WTC11 (cell line): ENCODE results near the gene PTPA. TPM values are rescaled to one million over a fixed set of nuclear protein-coding genes. Genes with fewer than 3 reads are reported as not detected.

Source experiments
- ATAC-seq: fragments of 200-7000 bp; cut with Tn5 transposase; 2 replicates; pipeline ENCODE4 v1.10.0; 2021; ENCODE audit warnings: mild to moderate bottlenecking, moderate library complexity
- CTCF ChIA-PET: fragments of 300-600 bp; sonication (Branson Sonifier 250); formaldehyde crosslinking; loops from one replicate; lab custom pipeline; 2021; ENCODE audit warnings: antibody characterized with exemption; lab: Charles Lee
- POLR2A ChIA-PET: fragments of 350-600 bp; sonication (Branson Sonifier 250); formaldehyde crosslinking; loops from one replicate; lab custom pipeline; 2021; ENCODE audit warnings: antibody characterized with exemption; lab: Charles Lee
- DNase-seq: peaks from one replicate; pipeline ENCODE4 v3.0.0; 2021; ENCODE audit warnings: low spot score
- H3K27ac Mint-ChIP-seq: 2 replicates; pipeline ENCODE4 v1.8.0; 2021; ENCODE audit warnings: mixed read lengths
- H3K27me3 Mint-ChIP-seq: 2 replicates; pipeline ENCODE4 v1.8.0; 2021; ENCODE audit warnings: low read depth, mild to moderate bottlenecking, moderate library complexity, mixed read lengths
- H3K36me3 Mint-ChIP-seq: 2 replicates; pipeline ENCODE4 v1.8.0; 2021; ENCODE audit warnings: mixed read lengths
- H3K4me1 Mint-ChIP-seq: 2 replicates; pipeline ENCODE4 v1.8.0; 2022; ENCODE audit warnings: mixed read lengths
- H3K4me3 Mint-ChIP-seq: 2 replicates; pipeline ENCODE4 v1.8.0; 2021; ENCODE audit warnings: mild to moderate bottlenecking, moderate library complexity, mixed read lengths
- H3K9me3 Mint-ChIP-seq: 2 replicates; pipeline ENCODE4 v1.8.0; 2021; ENCODE audit warnings: mixed read lengths
- ATF1 ChIP-seq: sonication (generic); formaldehyde crosslinking; IDR thresholded peaks from 2 replicates; pipeline ENCODE4 v1.8.1; 2023; ENCODE audit warnings: mild to moderate bottlenecking, moderate library complexity, missing genetic modification reagents
- CTCF ChIP-seq: fragments of 200-600 bp; IDR thresholded peaks from 2 replicates; pipeline ENCODE4 v1.8.0; 2022; ENCODE audit warnings: antibody characterized with exemption
- ETV6 ChIP-seq: sonication (generic); formaldehyde crosslinking; IDR thresholded peaks from 2 replicates; pipeline ENCODE4 v1.8.1; 2022; ENCODE audit warnings: mild to moderate bottlenecking, missing genetic modification reagents
- FOXJ3 ChIP-seq: sonication (generic); formaldehyde crosslinking; IDR thresholded peaks from 2 replicates; pipeline ENCODE4 v1.9.0; 2021; ENCODE audit warnings: missing genetic modification reagents, mild to moderate bottlenecking, borderline replicate concordance
- MAX ChIP-seq: sonication (generic); formaldehyde crosslinking; IDR thresholded peaks from 2 replicates; pipeline ENCODE4 v1.8.0; 2022; ENCODE audit warnings: mild to moderate bottlenecking, missing genetic modification reagents
- MXD4 ChIP-seq: fragments of 250-450 bp; sonication (Bioruptor Pico); IDR thresholded peaks from 2 replicates; pipeline ENCODE4 v1.8.0; 2021; ENCODE audit warnings: mild to moderate bottlenecking, moderate library complexity, borderline replicate concordance
- PRDM15 ChIP-seq: sonication (generic); formaldehyde crosslinking; IDR thresholded peaks from 2 replicates; pipeline ENCODE4 v1.8.0; 2022; ENCODE audit warnings: missing genetic modification reagents
- SP1 ChIP-seq: sonication (generic); formaldehyde crosslinking; conservative IDR thresholded peaks from 2 replicates; pipeline ENCODE4 v1.8.1; 2022; ENCODE audit warnings: missing genetic modification reagents
- TEAD4 ChIP-seq: sonication (generic); formaldehyde crosslinking; IDR thresholded peaks from 2 replicates; pipeline ENCODE4 v1.8.0; 2022; ENCODE audit warnings: mild to moderate bottlenecking, missing genetic modification reagents
- ZNF232 ChIP-seq: sonication (generic); formaldehyde crosslinking; IDR thresholded peaks from 2 replicates; pipeline ENCODE4 v1.8.0; 2022; ENCODE audit warnings: mild to moderate bottlenecking, missing genetic modification reagents
- ZNF317 ChIP-seq: sonication (generic); formaldehyde crosslinking; IDR thresholded peaks from 2 replicates; pipeline ENCODE4 v1.8.1; 2023; ENCODE audit warnings: low read depth, mild to moderate bottlenecking, moderate library complexity, missing genetic modification reagents, borderline replicate concordance
- total RNA-seq: library from RNA; stranded (reverse); gene quantifications from 3 replicates; pipeline ENCODE4 v1.2.3, GENCODE V29; 2021
- TF ChIP-seq, protein P1 (sequence below): sonication (generic); formaldehyde crosslinking; IDR thresholded peaks from 2 replicates; pipeline ENCODE4 v1.8.0; 2023; ENCODE audit warnings: mild to moderate bottlenecking, missing genetic modification reagents
- TF ChIP-seq, protein P2 (sequence below): sonication (generic); formaldehyde crosslinking; IDR thresholded peaks from 2 replicates; pipeline ENCODE4 v1.8.1; 2023; ENCODE audit warnings: mild to moderate bottlenecking, missing genetic modification reagents, borderline replicate concordance

Gene PTPA
- total RNA-seq, 1 experiment from 2014 or later, result 186 TPM

- TF ChIP-seq, protein P1, sequence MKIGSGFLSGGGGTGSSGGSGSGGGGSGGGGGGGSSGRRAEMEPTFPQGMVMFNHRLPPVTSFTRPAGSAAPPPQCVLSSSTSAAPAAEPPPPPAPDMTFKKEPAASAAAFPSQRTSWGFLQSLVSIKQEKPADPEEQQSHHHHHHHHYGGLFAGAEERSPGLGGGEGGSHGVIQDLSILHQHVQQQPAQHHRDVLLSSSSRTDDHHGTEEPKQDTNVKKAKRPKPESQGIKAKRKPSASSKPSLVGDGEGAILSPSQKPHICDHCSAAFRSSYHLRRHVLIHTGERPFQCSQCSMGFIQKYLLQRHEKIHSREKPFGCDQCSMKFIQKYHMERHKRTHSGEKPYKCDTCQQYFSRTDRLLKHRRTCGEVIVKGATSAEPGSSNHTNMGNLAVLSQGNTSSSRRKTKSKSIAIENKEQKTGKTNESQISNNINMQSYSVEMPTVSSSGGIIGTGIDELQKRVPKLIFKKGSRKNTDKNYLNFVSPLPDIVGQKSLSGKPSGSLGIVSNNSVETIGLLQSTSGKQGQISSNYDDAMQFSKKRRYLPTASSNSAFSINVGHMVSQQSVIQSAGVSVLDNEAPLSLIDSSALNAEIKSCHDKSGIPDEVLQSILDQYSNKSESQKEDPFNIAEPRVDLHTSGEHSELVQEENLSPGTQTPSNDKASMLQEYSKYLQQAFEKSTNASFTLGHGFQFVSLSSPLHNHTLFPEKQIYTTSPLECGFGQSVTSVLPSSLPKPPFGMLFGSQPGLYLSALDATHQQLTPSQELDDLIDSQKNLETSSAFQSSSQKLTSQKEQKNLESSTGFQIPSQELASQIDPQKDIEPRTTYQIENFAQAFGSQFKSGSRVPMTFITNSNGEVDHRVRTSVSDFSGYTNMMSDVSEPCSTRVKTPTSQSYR (CRISPR knock-in tag), result no peak
- TF ChIP-seq TEAD4, result no peak
- TF ChIP-seq MXD4 (CRISPR knock-in tag), result no peak
- TF ChIP-seq ATF1 (CRISPR knock-in tag), result no peak
- no peak for TF ChIP-seq ZNF317 (CRISPR knock-in tag)
- no peak for TF ChIP-seq PRDM15
Observed at GRCh38 chr9:129142138-129142935, 31.1 kb downstream of the PTPA start (continued).

DNA sequence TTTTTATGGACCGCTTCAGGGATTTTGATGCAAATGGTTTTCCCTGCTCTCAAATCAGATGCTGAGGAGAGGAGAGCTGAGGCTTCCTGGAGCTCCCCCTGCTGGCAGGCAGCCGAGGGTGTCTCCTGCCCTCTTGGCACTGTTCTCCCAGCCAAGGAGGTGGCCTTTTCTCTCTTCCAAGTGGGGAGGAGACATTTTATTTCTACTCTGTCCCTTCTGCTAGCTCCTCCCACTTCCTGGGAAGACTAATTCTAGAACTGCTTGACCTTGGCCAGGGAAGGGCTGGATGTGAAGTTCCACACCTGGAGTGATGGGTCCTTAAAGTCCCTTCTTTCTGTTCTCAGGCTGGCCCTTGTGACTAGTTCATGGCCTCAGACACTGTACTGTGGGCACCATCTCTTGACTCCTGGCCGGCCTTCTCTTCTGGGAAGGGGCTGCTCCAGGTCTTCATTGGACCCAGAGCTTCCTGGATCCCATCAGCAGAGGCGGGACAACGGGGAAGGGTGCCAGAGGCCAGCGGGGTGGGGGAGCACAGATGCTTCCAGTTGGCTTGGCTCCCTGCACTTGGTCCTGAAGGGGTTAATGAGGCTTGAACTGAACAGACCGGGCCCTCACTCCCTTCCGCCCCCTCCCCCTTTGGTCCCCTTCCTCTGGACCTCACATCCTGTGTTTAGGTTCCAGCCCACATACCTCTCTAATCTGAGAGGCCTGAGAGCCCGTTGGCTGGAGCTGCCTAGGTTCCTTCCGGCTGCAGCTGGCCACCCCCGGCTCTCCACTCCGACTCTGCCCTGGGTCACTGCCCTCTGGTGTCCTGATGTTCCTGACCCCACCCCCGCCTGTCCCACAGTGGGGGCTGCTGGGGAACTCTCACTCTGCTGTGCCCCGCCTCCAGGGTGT lies 32.1 kb downstream of the PTPA start:
- TF ChIP-seq CTCF (peak; percentile 79), SP1 (CRISPR knock-in tag) (peak; percentile 41; the same call in 1 of the 2 replicates), ETV6 (CRISPR knock-in tag) (0 out of 2 replicates have a peak, but pooled peaks have one; percentile 29), PRDM15 (peak; percentile 49; the same call in 1 of the 2 replicates), ZNF232 (peak; percentile 55; the same call in 1 of the 2 replicates), ZNF317 (CRISPR knock-in tag) (no peak), MAX (CRISPR knock-in tag) (0 out of 2 replicates have a peak, but pooled peaks have one; percentile 33), FOXJ3 (CRISPR knock-in tag) (no peak)
- TF ChIP-seq, protein P2, sequence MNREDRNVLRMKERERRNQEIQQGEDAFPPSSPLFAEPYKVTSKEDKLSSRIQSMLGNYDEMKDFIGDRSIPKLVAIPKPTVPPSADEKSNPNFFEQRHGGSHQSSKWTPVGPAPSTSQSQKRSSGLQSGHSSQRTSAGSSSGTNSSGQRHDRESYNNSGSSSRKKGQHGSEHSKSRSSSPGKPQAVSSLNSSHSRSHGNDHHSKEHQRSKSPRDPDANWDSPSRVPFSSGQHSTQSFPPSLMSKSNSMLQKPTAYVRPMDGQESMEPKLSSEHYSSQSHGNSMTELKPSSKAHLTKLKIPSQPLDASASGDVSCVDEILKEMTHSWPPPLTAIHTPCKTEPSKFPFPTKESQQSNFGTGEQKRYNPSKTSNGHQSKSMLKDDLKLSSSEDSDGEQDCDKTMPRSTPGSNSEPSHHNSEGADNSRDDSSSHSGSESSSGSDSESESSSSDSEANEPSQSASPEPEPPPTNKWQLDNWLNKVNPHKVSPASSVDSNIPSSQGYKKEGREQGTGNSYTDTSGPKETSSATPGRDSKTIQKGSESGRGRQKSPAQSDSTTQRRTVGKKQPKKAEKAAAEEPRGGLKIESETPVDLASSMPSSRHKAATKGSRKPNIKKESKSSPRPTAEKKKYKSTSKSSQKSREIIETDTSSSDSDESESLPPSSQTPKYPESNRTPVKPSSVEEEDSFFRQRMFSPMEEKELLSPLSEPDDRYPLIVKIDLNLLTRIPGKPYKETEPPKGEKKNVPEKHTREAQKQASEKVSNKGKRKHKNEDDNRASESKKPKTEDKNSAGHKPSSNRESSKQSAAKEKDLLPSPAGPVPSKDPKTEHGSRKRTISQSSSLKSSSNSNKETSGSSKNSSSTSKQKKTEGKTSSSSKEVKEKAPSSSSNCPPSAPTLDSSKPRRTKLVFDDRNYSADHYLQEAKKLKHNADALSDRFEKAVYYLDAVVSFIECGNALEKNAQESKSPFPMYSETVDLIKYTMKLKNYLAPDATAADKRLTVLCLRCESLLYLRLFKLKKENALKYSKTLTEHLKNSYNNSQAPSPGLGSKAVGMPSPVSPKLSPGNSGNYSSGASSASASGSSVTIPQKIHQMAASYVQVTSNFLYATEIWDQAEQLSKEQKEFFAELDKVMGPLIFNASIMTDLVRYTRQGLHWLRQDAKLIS, result no peak
- H3K4me3 Mint-ChIP-seq, result peak overlapping the region; percentile 45
- ATAC-seq (peak; percentile 38), DNase-seq (peak; percentile 90)
- ChIA-PET CTCF (interaction anchor here (0.5 to 9.5 kb wide), 75 partner anchors 9 to 1835 kb away, joined by 3 to 345 read pairs (median 5); partner anchors contain the start of genes C9orf50, CRAT, DOLPP1 and IER5L), POLR2A (interaction anchor here (0.6 to 2.5 kb wide), 10 partner anchors 11 to 396 kb away, joined by 3 to 16 read pairs (median 4); partner anchors contain the start of gene IER5L)
- peaks cover 6% of the 10 kb centered on the region for H3K36me3 Mint-ChIP-seq
- H3K4me1 Mint-ChIP-seq, result peaks cover 77% of the 10 kb centered on the region
- H3K9me3 Mint-ChIP-seq, result no peaks in the 10 kb centered on the region
- peak overlapping the region; percentile 95 for H3K27ac Mint-ChIP-seq
- no peaks in the 10 kb centered on the region for H3K27me3 Mint-ChIP-seq
